KMS-11 (cell line): ENCODE results near the gene ADORA1.

ENCODE experiments used
- H2AFZ ChIP-seq: fragments of 200-600 bp; sonication (generic); 2 replicates; pipeline ENCODE4 v1.6.1; 2016; ENCODE audit warnings: antibody characterized with exemption, mixed run types, low read depth
- H3K27ac ChIP-seq: fragments of 200-600 bp; sonication (generic); 2 replicates; pipeline ENCODE4 v1.6.1; 2016; ENCODE audit warnings: mild to moderate bottlenecking, mixed run types
- H3K27me3 ChIP-seq: fragments of 200-600 bp; sonication (generic); 2 replicates; pipeline ENCODE4 v1.6.1; 2017; ENCODE audit warnings: mild to moderate bottlenecking, low read depth, mixed run types, moderate library complexity; ENCODE audit not compliant: insufficient read depth
- H3K36me3 ChIP-seq: fragments of 200-600 bp; sonication (generic); 2 replicates; pipeline ENCODE4 v1.6.1; 2017; ENCODE audit warnings: mild to moderate bottlenecking, mixed run types; ENCODE audit not compliant: insufficient read depth
- H3K4me1 ChIP-seq: fragments of 200-600 bp; sonication (generic); 2 replicates; pipeline ENCODE4 v1.6.1; 2016; ENCODE audit warnings: mild to moderate bottlenecking, low read depth, mixed run types; ENCODE audit not compliant: poor library complexity, severe bottlenecking
- H3K4me2 ChIP-seq: fragments of 200-600 bp; sonication (generic); 2 replicates; pipeline ENCODE4 v1.7.0; 2016; ENCODE audit warnings: mild to moderate bottlenecking, mixed run types
- H3K4me3 ChIP-seq: fragments of 200-600 bp; sonication (generic); IDR thresholded peaks from 2 replicates; pipeline ENCODE4 v1.6.1; 2017; ENCODE audit warnings: low read depth, low read length, mixed read lengths; ENCODE audit not compliant: insufficient read depth
- H3K79me2 ChIP-seq: fragments of 200-600 bp; sonication (generic); 2 replicates; pipeline ENCODE4 v1.6.1; 2016; ENCODE audit warnings: low read depth, mixed run types; ENCODE audit not compliant: insufficient read depth
- H3K9ac ChIP-seq: fragments of 200-600 bp; sonication (generic); 2 replicates; pipeline ENCODE4 v1.6.1; 2016; ENCODE audit warnings: mild to moderate bottlenecking, mixed run types
- H4K20me1 ChIP-seq: fragments of 200-600 bp; sonication (generic); 2 replicates; pipeline ENCODE4 v1.6.1; 2016; ENCODE audit warnings: mild to moderate bottlenecking, mixed run types; ENCODE audit not compliant: insufficient read depth
- CTCF ChIP-seq: fragments of 200-600 bp; sonication (generic); conservative IDR thresholded peaks from 2 replicates; pipeline ENCODE4 v1.6.1; 2017; ENCODE audit warnings: low read depth, mild to moderate bottlenecking, antibody characterized with exemption, low read length, moderate library complexity, mixed read lengths

ADORA1 gene

GRCh38 chr1:203135636-203136305 is 8.2 kb downstream of the ADORA1 start:
- H4K20me1 ChIP-seq, result no peaks in the 10 kb centered on the region
- no peak overlapping the region for H3K9ac ChIP-seq
- H3K27ac ChIP-seq, result no peak overlapping the region
- no peaks in the 10 kb centered on the region; the same call in 1 of the 2 replicates for H3K27me3 ChIP-seq
- no peak for TF ChIP-seq CTCF
- H3K4me1 ChIP-seq, result no peaks in the 10 kb centered on the region
- no peaks in the 10 kb centered on the region for H3K36me3 ChIP-seq
- H3K4me2 ChIP-seq, result no peak overlapping the region
- H2AFZ ChIP-seq, result no peak overlapping the region
- H3K79me2 ChIP-seq, result no peaks in the 10 kb centered on the region
- no peak overlapping the region for H3K4me3 ChIP-seq

GRCh38 chr1:203136409-203137042 is 9.0 kb downstream of the ADORA1 start:
- Histone ChIP-seq H3K9ac (no peak overlapping the region), H3K4me1 (no peaks in the 10 kb centered on the region), H3K4me3 (no peak overlapping the region), H2AFZ (no peak overlapping the region), H3K27ac (no peak overlapping the region), H3K4me2 (no peak overlapping the region), H3K36me3 (no peaks in the 10 kb centered on the region), H3K79me2 (no peaks in the 10 kb centered on the region), H4K20me1 (no peaks in the 10 kb centered on the region), H3K27me3 (no peaks in the 10 kb centered on the region; the same call in 1 of the 2 replicates)
- no peak; the same call in 1 of the 2 replicates for TF ChIP-seq CTCF

- Histone ChIP-seq H3K79me2 (no peaks in the 10 kb centered on the region), H3K36me3 (no peaks in the 10 kb centered on the region), H3K4me2 (no peak overlapping the region), H3K27ac (no peak overlapping the region), H3K9ac (no peak overlapping the region), H3K4me1 (no peaks in the 10 kb centered on the region), H3K27me3 (no peaks in the 10 kb centered on the region; the same call in 1 of the 2 replicates), H2AFZ (no peak overlapping the region), H4K20me1 (no peaks in the 10 kb centered on the region), H3K4me3 (no peak overlapping the region)
- no peak for TF ChIP-seq CTCF
Measured at GRCh38 chr1:203137324-203137723, 9.8 kb downstream of the ADORA1 start.

GRCh38 chr1:203138066-203138465 is 10.5 kb downstream of the ADORA1 start:
- H3K4me1 ChIP-seq, result no peaks in the 10 kb centered on the region
- no peak overlapping the region for H3K27ac ChIP-seq
- no peak overlapping the region for H3K4me3 ChIP-seq
- H3K4me2 ChIP-seq, result no peak overlapping the region
- no peaks in the 10 kb centered on the region for H3K36me3 ChIP-seq
- H4K20me1 ChIP-seq, result no peaks in the 10 kb centered on the region
- H3K9ac ChIP-seq, result no peak overlapping the region
- TF ChIP-seq CTCF, result no peak
- H3K79me2 ChIP-seq, result no peaks in the 10 kb centered on the region
- no peaks in the 10 kb centered on the region; the same call in 1 of the 2 replicates for H3K27me3 ChIP-seq
- H2AFZ ChIP-seq, result no peak overlapping the region
